ENCODE measurements around the gene BASP1. TPM values are rescaled to one million over a fixed set of nuclear protein-coding genes. Genes with fewer than 3 reads are reported as not detected.

BASP1 gene
- total and polyA plus RNA-seq, 2 donors (not counting 1 experiment from before 2014, with no cell fraction given) = 53.0 to 66.4 TPM

- Histone ChIP-seq H3K27me3 (replicated peaks in 1 of 4; ENCODE audit: control extremely low read depth in 1 of 4, control insufficient read depth in 3 of 4, insufficient read depth in 4 of 4, low read length in 3 of 4) (no peaks in the 10 kb centered on the region), H3K27ac (ENCODE audit: low read length in 2 of 2) (peak overlapping the region in 1 of 2 donors; percentile 2), H3K4me3 (ENCODE audit: control extremely low read depth in 1 of 5, extremely low read depth in 1 of 5, insufficient read depth in 1 of 5, low read depth in 2 of 5, low read length in 4 of 5) (no peak overlapping the region), H2AFZ (ENCODE audit: insufficient read depth, low read depth, low read length, poor library complexity, severe bottlenecking) (no peak overlapping the region), H4K20me1 (ENCODE audit: control insufficient read depth, insufficient read depth, low read length, poor library complexity, severe bottlenecking) (peaks cover 24% of the 10 kb centered on the region), H3K79me2 (ENCODE audit: control insufficient read depth, insufficient read depth, low read length) (peaks cover 97% of the 10 kb centered on the region), H3K36me3 (replicated peaks in 1 of 2; ENCODE audit: control extremely low read depth in 1 of 2, control insufficient read depth in 1 of 2, extremely low read depth in 1 of 2, insufficient read depth in 2 of 2, low read length in 1 of 2) (peaks cover 3 to 12% of the 10 kb centered on the region in 2 experiments), H3K9ac (ENCODE audit: low read length) (no peak overlapping the region), H3K4me2 (replicated peaks; ENCODE audit: low read depth, low read length, poor library complexity, severe bottlenecking) (no peak overlapping the region), H3K4me1 (ENCODE audit: control insufficient read depth in 2 of 2, insufficient read depth in 2 of 2, low read length in 2 of 2) (peaks cover 39 to 44% of the 10 kb centered on the region in 2 donors), H3K9me3 (ENCODE audit: control extremely low read depth in 1 of 3, control insufficient read depth in 2 of 3, insufficient read depth in 1 of 3, low read length in 2 of 3) (no peaks in the 10 kb centered on the region)
- Mint-ChIP-seq H3K27ac (peak overlapping the region; percentile 11), H3K27me3 (no peaks in the 10 kb centered on the region), H3K9me3 (ENCODE audit: insufficient read depth) (no peaks in the 10 kb centered on the region), H3K4me3 (no peak overlapping the region), H3K4me1 (peaks cover 76% of the 10 kb centered on the region)
- WGBS (ENCODE audit: insufficient coverage) = 100% methylated on average over 1 of the region's 1 CpG
- ChIA-PET POLR2A (no interaction called here), CTCF (interaction anchor here (1.8 kb wide), 1 partner anchor 37 kb away, joined by 6 read pairs; no protein-coding TSS in a partner anchor)
- intact Hi-C loops (cut with micrococcal nuclease) = loop anchor here (2.0 kb wide), 1 partner anchor 16 kb away; no protein-coding TSS in a partner anchor
- ATAC-seq (ENCODE audit: low read depth) = no peak
- no peak for DNase-seq
- TF ChIP-seq CTCF (IDR thresholded peaks at IDR 0.05) (no peak), EZH2 (IDR thresholded peaks at IDR 0.05; ENCODE audit: borderline replicate concordance, insufficient read depth, low read depth, low read length, poor library complexity, severe bottlenecking) (no peak)
Measured at GRCh38 chr5:17252543-17252942, 35.1 kb downstream of the BASP1 start.

DNA sequence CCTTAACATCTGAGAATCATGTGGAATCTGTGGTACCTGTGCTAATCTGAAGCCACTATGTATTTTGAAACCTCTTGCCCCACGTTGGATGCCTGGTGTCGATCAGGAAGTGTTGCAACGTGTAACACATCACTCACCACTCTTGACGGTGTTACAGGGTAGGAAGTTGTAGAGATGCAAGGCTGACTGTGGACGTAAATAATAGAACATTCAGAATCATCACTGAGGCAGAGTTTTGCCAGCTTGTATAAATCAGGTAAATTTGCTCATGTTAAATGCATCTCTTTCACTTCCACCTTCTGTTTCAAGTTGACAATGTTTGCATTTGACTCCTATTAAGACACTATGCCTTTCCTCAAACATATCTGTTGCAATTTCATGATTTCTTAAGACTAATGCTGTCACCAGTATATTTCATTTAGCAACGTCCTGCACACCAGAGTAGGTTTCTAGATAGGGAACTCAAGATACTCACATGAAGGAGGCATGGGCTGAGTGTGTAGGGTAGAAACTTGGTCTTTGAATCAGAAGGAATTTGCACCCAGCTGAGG is 38.1 kb downstream of the BASP1 start:
- Histone ChIP-seq H3K27me3 (replicated peaks in 1 of 4; ENCODE audit: control extremely low read depth in 1 of 4, control insufficient read depth in 3 of 4, insufficient read depth in 4 of 4, low read length in 3 of 4) (no peaks in the 10 kb centered on the region), H2AFZ (ENCODE audit: insufficient read depth, low read depth, low read length, poor library complexity, severe bottlenecking) (no peak overlapping the region), H3K4me3 (ENCODE audit: control extremely low read depth in 1 of 5, extremely low read depth in 1 of 5, insufficient read depth in 1 of 5, low read depth in 2 of 5, low read length in 4 of 5) (peak overlapping the region in 2 of 5 experiments; percentile 15 to 17), H3K27ac (ENCODE audit: low read length in 2 of 2) (peak overlapping the region; percentile 22 to 72), H4K20me1 (ENCODE audit: control insufficient read depth, insufficient read depth, low read length, poor library complexity, severe bottlenecking) (peaks cover 17% of the 10 kb centered on the region), H3K4me1 (ENCODE audit: control insufficient read depth in 2 of 2, insufficient read depth in 2 of 2, low read length in 2 of 2) (peaks cover 49 to 54% of the 10 kb centered on the region in 2 donors), H3K4me2 (replicated peaks; ENCODE audit: low read depth, low read length, poor library complexity, severe bottlenecking) (peak overlapping the region; percentile 46), H3K9me3 (ENCODE audit: control extremely low read depth in 1 of 3, control insufficient read depth in 2 of 3, insufficient read depth in 1 of 3, low read length in 2 of 3) (peaks cover 0 to 9% (median 0%) of the 10 kb centered on the region in 3 donors), H3K79me2 (ENCODE audit: control insufficient read depth, insufficient read depth, low read length) (peaks cover 97% of the 10 kb centered on the region), H3K36me3 (replicated peaks in 1 of 2; ENCODE audit: control extremely low read depth in 1 of 2, control insufficient read depth in 1 of 2, extremely low read depth in 1 of 2, insufficient read depth in 2 of 2, low read length in 1 of 2) (peaks cover 7 to 10% of the 10 kb centered on the region in 2 experiments), H3K9ac (ENCODE audit: low read length) (peak overlapping the region; percentile 33)
- POLR2A ChIA-PET = interaction anchor here (1.0 kb wide), 1 partner anchor 22 kb away, joined by 3 read pairs; no protein-coding TSS in a partner anchor
- peaks cover 86% of the 10 kb centered on the region for H3K4me1 Mint-ChIP-seq
- DNase-seq = peak; percentile 77
- no peaks in the 10 kb centered on the region for H3K9me3 Mint-ChIP-seq (ENCODE audit: insufficient read depth)
- no peaks in the 10 kb centered on the region for H3K27me3 Mint-ChIP-seq
- WGBS (ENCODE audit: insufficient coverage) = no CpG with 5 or more reads among the region's 6 CpGs
- peak overlapping the region; percentile 74 for H3K4me3 Mint-ChIP-seq
- CTCF ChIA-PET = interaction anchor here (0.7 to 2.3 kb wide), 2 partner anchors 31 to 39 kb away, joined by 3 to 6 read pairs; no protein-coding TSS in a partner anchor
- ATAC-seq (ENCODE audit: low read depth) = peak; percentile 76
- TF ChIP-seq CTCF (IDR thresholded peaks at IDR 0.05) (no peak), EZH2 (IDR thresholded peaks at IDR 0.05; ENCODE audit: borderline replicate concordance, insufficient read depth, low read depth, low read length, poor library complexity, severe bottlenecking) (no peak)
- H3K27ac Mint-ChIP-seq = peak overlapping the region; percentile 90
- intact Hi-C loops (cut with micrococcal nuclease) = loop anchor here (2.0 to 5.0 kb wide), 4 partner anchors 13 to 182 kb away; no protein-coding TSS in a partner anchor

Data from B cell (primary cell).